ENCODE data around the gene WDR26. TPM values are rescaled to one million over a fixed set of nuclear protein-coding genes. Genes with fewer than 3 reads are reported as not detected.
A peak's percentile ranks its signal among the peaks of the same experiment; 100 is the strongest.

Gene WDR26
- polyA plus RNA-seq, 1 experiment: 58.7 TPM

- Histone ChIP-seq H3K27me3 (ENCODE audit: control insufficient read depth, insufficient read depth, low read length) (no peaks in the 10 kb centered on the region), H3K27ac (ENCODE audit: low read depth, low read length) (no peak overlapping the region), H3K4me3 (ENCODE audit: low read depth, low read length) (no peak overlapping the region), H3K9me3 (ENCODE audit: control insufficient read depth, insufficient read depth, low read length) (no peaks in the 10 kb centered on the region; the same call in 1 of the 2 replicates)
- ChIA-PET POLR2A (no interaction called here), CTCF (no interaction called here)
- TF ChIP-seq, protein P1, sequence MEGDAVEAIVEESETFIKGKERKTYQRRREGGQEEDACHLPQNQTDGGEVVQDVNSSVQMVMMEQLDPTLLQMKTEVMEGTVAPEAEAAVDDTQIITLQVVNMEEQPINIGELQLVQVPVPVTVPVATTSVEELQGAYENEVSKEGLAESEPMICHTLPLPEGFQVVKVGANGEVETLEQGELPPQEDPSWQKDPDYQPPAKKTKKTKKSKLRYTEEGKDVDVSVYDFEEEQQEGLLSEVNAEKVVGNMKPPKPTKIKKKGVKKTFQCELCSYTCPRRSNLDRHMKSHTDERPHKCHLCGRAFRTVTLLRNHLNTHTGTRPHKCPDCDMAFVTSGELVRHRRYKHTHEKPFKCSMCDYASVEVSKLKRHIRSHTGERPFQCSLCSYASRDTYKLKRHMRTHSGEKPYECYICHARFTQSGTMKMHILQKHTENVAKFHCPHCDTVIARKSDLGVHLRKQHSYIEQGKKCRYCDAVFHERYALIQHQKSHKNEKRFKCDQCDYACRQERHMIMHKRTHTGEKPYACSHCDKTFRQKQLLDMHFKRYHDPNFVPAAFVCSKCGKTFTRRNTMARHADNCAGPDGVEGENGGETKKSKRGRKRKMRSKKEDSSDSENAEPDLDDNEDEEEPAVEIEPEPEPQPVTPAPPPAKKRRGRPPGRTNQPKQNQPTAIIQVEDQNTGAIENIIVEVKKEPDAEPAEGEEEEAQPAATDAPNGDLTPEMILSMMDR (IDR thresholded peaks at IDR 0.05; ENCODE audit: low read depth, low read length): no peak
- peak; percentile 10 for DNase-seq (ENCODE audit: low read depth, low spot score)
These were observed 42.0 kb downstream of the WDR26 start for GRCh38 chr1:224392411-224393249.

DNA sequence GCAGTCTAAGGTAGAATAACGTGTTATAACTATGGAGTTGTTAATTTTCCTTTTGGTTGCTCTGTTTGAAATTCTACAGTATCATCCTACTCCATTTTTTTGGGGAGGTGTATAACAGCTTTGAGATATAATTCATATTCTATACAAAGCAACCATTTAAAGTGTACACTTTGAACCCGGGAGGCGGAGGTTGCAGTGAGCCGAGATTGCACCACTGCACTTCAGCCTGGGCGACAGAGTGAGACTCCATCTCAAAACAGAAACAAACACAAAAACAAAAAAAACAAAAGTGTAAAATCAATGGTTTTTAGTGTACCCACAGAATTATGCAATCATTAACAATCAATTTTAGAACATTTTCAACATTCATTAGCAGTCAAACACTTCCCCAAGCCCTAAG is 44.1 kb downstream of the WDR26 start:
- no peak overlapping the region for H3K27ac ChIP-seq (ENCODE audit: low read depth, low read length)
- no peaks in the 10 kb centered on the region for H3K27me3 ChIP-seq (ENCODE audit: control insufficient read depth, insufficient read depth, low read length)
- H3K4me3 ChIP-seq (ENCODE audit: low read depth, low read length): no peak overlapping the region
- H3K9me3 ChIP-seq (ENCODE audit: control insufficient read depth, insufficient read depth, low read length): no peaks in the 10 kb centered on the region; the same call in 1 of the 2 replicates
- ChIA-PET POLR2A (no interaction called here), CTCF (interaction anchor here (0.7 kb wide), 1 partner anchor 142 kb away, joined by 3 read pairs; no protein-coding TSS in a partner anchor)
- no peak for DNase-seq (ENCODE audit: low read depth, low spot score)
- TF ChIP-seq, protein P1 (IDR thresholded peaks at IDR 0.05; ENCODE audit: low read depth, low read length): no peak

DNA sequence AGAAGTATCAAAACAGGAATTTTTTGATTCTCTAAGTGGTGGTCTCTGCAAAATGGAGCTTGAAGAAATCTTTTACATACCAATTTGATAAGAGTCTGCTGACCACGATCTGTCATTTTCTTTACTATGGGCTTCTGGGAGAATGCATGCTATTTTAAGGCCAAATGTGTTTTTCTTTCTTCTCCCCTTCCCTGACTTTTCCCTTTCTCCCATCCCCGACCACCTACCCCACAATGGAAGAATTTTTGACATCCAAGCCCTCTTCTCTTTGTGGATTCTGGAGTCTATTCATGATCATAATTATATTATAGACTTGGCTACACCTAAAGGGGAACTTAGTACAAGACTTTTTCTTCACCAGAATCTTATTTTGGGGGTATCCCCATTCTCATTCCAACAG is 46.7 kb downstream of the WDR26 start:
- H3K9me3 ChIP-seq (ENCODE audit: control insufficient read depth, insufficient read depth, low read length): no peaks in the 10 kb centered on the region; the same call in 1 of the 2 replicates
- H3K27me3 ChIP-seq (ENCODE audit: control insufficient read depth, insufficient read depth, low read length): no peaks in the 10 kb centered on the region
- TF ChIP-seq, protein P1 (IDR thresholded peaks at IDR 0.05; ENCODE audit: low read depth, low read length): no peak
- no peak for DNase-seq (ENCODE audit: low read depth, low spot score)
- H3K4me3 ChIP-seq (ENCODE audit: low read depth, low read length): no peak overlapping the region
- CTCF ChIA-PET: no interaction called here
- POLR2A ChIA-PET: no interaction called here
- no peak overlapping the region for H3K27ac ChIP-seq (ENCODE audit: low read depth, low read length)

GRCh38 chr1:224387302-224387912 is 47.2 kb downstream of the WDR26 start:
- H3K4me3 ChIP-seq (ENCODE audit: low read depth, low read length): no peak overlapping the region
- POLR2A ChIA-PET: no interaction called here
- H3K9me3 ChIP-seq (ENCODE audit: control insufficient read depth, insufficient read depth, low read length): no peaks in the 10 kb centered on the region; the same call in 1 of the 2 replicates
- TF ChIP-seq, protein P1 (IDR thresholded peaks at IDR 0.05; ENCODE audit: low read depth, low read length): no peak
- CTCF ChIA-PET: no interaction called here
- no peak for DNase-seq (ENCODE audit: low read depth, low spot score)
- no peak overlapping the region for H3K27ac ChIP-seq (ENCODE audit: low read depth, low read length)
- H3K27me3 ChIP-seq (ENCODE audit: control insufficient read depth, insufficient read depth, low read length): no peaks in the 10 kb centered on the region

DNA sequence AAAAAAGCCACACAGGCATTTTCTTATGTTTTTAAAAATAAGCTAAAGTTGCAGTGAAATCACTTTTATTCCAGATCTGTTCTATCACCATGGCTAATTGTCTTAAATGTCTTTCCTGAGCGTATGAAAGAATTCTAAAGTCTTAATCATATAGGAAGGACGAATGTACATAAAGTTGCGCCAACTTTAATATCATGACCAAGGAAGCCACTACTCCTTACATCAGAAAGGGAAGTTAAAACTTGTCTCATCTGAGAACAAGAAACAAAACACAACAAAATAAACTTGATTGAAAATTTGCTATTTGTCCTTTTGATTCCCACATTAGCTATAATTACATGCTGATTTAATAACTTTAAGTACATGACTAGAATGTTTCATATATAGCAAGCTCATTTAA is 51.4 kb downstream of the WDR26 start:
- Histone ChIP-seq H3K9me3 (ENCODE audit: control insufficient read depth, insufficient read depth, low read length) (no peaks in the 10 kb centered on the region), H3K27me3 (ENCODE audit: control insufficient read depth, insufficient read depth, low read length) (no peaks in the 10 kb centered on the region), H3K27ac (ENCODE audit: low read depth, low read length) (no peak overlapping the region), H3K4me3 (ENCODE audit: low read depth, low read length) (no peak overlapping the region)
- CTCF ChIA-PET: interaction anchor here (1.3 to 2.6 kb wide), 3 partner anchors 26 to 539 kb away, joined by 5 to 14 read pairs (median 6); partner anchors contain the start of gene CNIH4
- POLR2A ChIA-PET: no interaction called here
- TF ChIP-seq, protein P1 (IDR thresholded peaks at IDR 0.05; ENCODE audit: low read depth, low read length): no peak
- no peak for DNase-seq (ENCODE audit: low read depth, low spot score)
